H7 (cell line): ENCODE data around the gene PRPF40A. TPM values are rescaled to one million over a fixed set of nuclear protein-coding genes. Genes with fewer than 3 reads are reported as not detected.

Experiments
- DNase-seq: peaks from one replicate; pipeline ENCODE4 v3.0.0; 2012
- H3K27me3 ChIP-seq: 2 replicates; pipeline ENCODE4 v1.6.0; 2011; ENCODE audit warnings: mild to moderate bottlenecking, low read length; ENCODE audit not compliant: control insufficient read depth, insufficient read depth
- H3K36me3 ChIP-seq: replicated peaks from 2 replicates; pipeline ENCODE4 v1.5.1; 2011; ENCODE audit warnings: low read length; ENCODE audit not compliant: control insufficient read depth, insufficient read depth
- H3K4me3 ChIP-seq: 2 replicates; pipeline ENCODE4 v1.5.1; 2011; ENCODE audit warnings: low read depth, mild to moderate bottlenecking, control low read depth, low read length, moderate library complexity; ENCODE audit not compliant: insufficient read depth
- total RNA-seq: library from RNA; depleted of rRNA; stranded (reverse); fragments of >200 nt; shearing (Covaris generic); gene quantifications from 2 replicates; pipeline ENCODE4 v1.2.3, GENCODE V29; 2014

Gene PRPF40A
- total RNA-seq, 1 experiment from 2014 or later, result 157 TPM

- H3K4me3 ChIP-seq, result no peak overlapping the region
- no peak for DNase-seq
- peaks cover 4% of the 10 kb centered on the region for H3K36me3 ChIP-seq
- no peaks in the 10 kb centered on the region for H3K27me3 ChIP-seq
Measured at GRCh38 chr2:152696476-152696875, 20.8 kb downstream of the PRPF40A start.

DNA sequence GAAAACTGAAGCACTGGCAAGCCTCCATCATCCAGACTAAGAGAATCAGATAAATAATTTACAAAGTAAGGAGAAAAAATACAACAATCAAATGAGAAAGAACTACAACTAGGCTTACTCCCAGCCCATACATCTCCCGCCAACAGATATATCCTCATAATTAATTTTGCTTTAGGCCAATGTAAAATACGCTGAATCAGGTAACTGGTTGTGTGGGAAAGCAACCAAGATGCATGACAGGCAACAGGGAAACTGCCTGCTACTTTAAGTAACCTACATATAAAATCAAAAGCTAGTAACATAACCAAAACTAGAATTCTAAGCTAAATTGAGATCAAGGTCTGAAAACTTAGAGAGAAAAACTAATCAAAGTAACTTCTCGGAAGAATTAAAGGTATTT, 21.5 kb downstream of the PRPF40A start:
- peaks cover 4% of the 10 kb centered on the region for H3K36me3 ChIP-seq
- H3K4me3 ChIP-seq, result no peak overlapping the region

DNA sequence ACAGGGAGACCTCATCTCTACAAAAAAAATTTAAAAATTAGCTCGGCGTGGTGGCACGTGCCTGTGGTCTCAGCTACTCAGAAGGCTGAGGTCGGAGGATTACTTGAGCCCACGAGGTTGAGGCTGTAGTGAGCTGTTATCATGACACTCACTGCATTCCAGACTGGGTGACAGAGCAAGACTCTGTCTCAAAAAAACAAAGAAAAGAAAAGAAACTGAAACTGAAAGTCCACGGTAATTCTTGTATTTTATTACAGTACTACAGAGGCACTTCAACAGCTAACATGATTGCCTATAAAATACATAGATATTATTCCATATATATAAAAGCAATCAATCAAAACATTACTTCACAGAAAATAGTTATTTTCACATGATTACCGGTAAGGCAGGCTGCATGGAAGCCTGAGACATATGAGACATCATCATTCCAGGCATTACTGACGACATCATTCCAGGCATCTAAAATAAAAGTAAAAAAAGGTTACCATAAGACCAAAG, 23.1 kb downstream of the PRPF40A start:
- no peaks in the 10 kb centered on the region for H3K27me3 ChIP-seq
- no peak overlapping the region for H3K4me3 ChIP-seq
- peaks cover 4% of the 10 kb centered on the region for H3K36me3 ChIP-seq
- no peak for DNase-seq

More for the DNA sequence above, 21.5 kb downstream of the PRPF40A start:
- no peak for DNase-seq
- H3K27me3 ChIP-seq, result no peaks in the 10 kb centered on the region

- H3K27me3 ChIP-seq, result no peaks in the 10 kb centered on the region
- DNase-seq, result no peak
- H3K4me3 ChIP-seq, result no peak overlapping the region
- H3K36me3 ChIP-seq, result peaks cover 4% of the 10 kb centered on the region
Measured at GRCh38 chr2:152693033-152693432, 24.2 kb downstream of the PRPF40A start.

DNA sequence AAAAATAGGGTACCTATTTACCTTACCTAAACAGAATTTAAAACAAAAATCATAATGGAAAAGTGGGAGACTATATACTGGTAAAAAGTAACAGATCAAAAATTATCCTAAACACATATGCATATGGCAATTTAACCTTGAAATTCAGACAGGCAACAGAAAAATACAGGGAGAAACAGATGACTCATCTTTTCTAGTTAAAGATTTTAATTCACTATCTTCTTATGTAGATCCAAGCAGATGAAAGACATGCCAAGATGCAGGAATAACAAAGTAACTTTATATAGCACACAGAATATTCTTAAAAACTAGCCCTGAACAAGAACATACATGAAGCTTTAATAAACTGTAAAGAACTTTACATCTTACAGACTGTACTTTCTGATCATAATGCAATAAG, 30.9 kb downstream of the PRPF40A start:
- Histone ChIP-seq H3K27me3 (no peaks in the 10 kb centered on the region), H3K4me3 (no peak overlapping the region), H3K36me3 (no peaks in the 10 kb centered on the region; the same call in 1 of the 2 replicates)
- no peak for DNase-seq

DNA sequence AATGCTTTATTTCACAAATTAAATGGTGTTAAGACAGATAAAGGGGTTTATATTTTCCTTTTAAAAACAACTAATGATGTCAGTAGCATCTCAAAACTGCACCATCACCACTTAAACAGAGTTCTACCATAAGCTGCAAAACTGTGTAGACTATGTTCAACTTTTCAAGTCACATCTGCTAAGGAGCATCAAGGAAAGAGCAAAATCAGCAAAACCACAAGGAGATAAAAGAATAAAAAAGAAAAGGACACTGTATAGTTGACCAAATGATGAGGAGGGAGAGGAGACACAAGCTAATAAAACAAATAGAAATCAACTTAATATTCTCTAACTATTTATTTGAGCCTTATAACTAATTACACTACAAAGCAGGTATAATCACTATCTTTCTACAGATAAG, 33.9 kb downstream of the PRPF40A start:
- no peak for DNase-seq
- Histone ChIP-seq H3K27me3 (no peaks in the 10 kb centered on the region), H3K36me3 (peaks cover 1% of the 10 kb centered on the region)

GRCh38 chr2:152682663-152683062, 34.6 kb downstream of the PRPF40A start:
- no peak for DNase-seq
- H3K36me3 ChIP-seq, result peaks cover 1% of the 10 kb centered on the region
- H3K4me3 ChIP-seq, result no peak overlapping the region
- no peaks in the 10 kb centered on the region for H3K27me3 ChIP-seq

More for the DNA sequence above, 33.9 kb downstream of the PRPF40A start:
- no peak overlapping the region for H3K4me3 ChIP-seq

- Histone ChIP-seq H3K27me3 (no peaks in the 10 kb centered on the region), H3K36me3 (peaks cover 13% of the 10 kb centered on the region)
- DNase-seq, result no peak
Measured at GRCh38 chr2:152678808-152679207, 38.5 kb downstream of the PRPF40A start.

DNA sequence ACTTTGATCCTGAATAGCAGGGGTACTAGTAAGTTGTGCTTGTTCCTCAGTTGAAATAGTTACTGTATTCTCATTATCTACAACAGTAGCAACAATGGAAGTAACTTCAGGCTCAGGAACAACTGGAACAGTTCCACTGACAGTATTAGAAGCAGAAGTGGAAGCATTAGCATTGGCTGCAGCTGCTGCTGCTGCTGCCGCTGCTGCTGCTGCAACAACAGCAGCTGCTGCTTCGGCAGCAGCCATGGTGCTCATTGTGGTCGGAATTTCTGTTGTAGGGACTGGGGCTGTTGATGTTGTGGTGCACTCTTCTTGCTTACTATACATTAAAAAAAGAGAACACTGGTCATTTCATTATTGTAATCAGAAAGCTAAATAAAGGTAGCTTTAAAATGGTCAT, 40.8 kb downstream of the PRPF40A start:
- no peak for DNase-seq
- no peaks in the 10 kb centered on the region for H3K27me3 ChIP-seq
- H3K4me3 ChIP-seq, result no peak overlapping the region
- peaks cover 18% of the 10 kb centered on the region for H3K36me3 ChIP-seq

More at GRCh38 chr2:152678808-152679207, 38.5 kb downstream of the PRPF40A start:
- H3K4me3 ChIP-seq, result no peak overlapping the region

DNA sequence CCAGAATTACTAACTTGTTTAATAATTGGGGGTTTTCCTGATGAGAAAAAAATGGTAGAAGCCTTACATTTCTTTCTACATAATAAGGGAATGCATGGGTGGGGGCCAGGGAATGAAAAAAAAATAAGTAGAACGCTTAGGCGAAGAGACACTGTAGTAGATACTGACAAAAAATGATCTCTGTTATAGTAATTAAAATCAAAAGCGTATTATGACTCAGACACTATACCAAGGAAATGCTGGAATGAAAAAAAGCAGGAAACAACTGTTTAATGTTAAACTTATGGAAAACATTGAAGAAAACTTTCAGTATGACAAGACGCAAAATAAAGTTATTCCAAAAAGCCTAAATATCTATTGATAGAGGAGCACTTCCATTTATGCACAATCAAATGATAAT, 42.9 kb downstream of the PRPF40A start:
- Histone ChIP-seq H3K36me3 (peaks cover 18% of the 10 kb centered on the region), H3K27me3 (no peaks in the 10 kb centered on the region), H3K4me3 (no peak overlapping the region)
- DNase-seq, result no peak

GRCh38 chr2:152664725-152665124, 52.5 kb downstream of the PRPF40A start:
- no peak for DNase-seq
- no peaks in the 10 kb centered on the region for H3K27me3 ChIP-seq
- peaks cover 22% of the 10 kb centered on the region for H3K36me3 ChIP-seq
- H3K4me3 ChIP-seq, result no peak overlapping the region

DNA sequence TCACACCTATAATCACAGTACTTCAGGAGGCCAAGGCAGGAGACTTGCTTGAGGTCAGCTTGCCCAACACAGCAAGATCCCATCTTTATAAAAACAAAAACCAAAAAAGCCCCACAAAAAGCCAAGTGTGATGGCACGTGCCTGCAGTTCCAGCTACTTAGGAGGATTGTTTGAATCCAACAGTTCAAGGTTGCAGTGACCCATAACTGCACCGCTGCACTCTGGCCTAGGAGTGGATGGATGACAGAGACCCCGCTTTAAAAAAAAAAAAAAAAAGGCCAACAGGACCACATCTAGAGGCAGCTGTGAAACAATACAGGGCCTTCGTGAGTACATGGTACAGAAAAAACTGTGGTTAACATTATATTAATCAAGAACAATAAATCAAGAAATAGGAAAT, 56.2 kb downstream of the PRPF40A start:
- Histone ChIP-seq H3K4me3 (no peak overlapping the region), H3K27me3 (no peaks in the 10 kb centered on the region), H3K36me3 (peaks cover 30% of the 10 kb centered on the region)
- DNase-seq, result no peak

GRCh38 chr2:152658221-152658620, 59.0 kb downstream of the PRPF40A start:
- Histone ChIP-seq H3K4me3 (no peak overlapping the region), H3K36me3 (peaks cover 26% of the 10 kb centered on the region), H3K27me3 (no peaks in the 10 kb centered on the region)
- DNase-seq, result no peak

DNA sequence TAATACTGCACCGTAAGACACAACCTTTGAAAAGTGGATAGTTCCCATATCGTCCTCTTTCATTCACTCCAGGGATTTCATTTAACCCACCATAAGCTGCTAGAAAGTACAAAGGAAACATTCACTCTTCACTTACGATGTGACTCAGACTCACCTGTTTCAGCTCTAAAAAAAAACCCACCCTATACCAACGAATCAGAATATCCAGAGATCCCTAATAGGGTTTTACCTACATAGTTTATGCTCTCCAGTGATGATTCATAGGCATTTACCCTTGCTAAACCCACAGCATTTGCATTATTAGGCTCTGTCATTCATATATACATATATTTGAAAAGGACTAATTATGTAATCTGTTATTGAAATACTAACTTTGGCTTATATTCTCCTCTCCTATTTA, 60.2 kb downstream of the PRPF40A start:
- H3K36me3 ChIP-seq, result peaks cover 22% of the 10 kb centered on the region
- no peak overlapping the region for H3K4me3 ChIP-seq
- H3K27me3 ChIP-seq, result no peaks in the 10 kb centered on the region
- no peak for DNase-seq

- Histone ChIP-seq H3K27me3 (no peaks in the 10 kb centered on the region), H3K4me3 (no peak overlapping the region), H3K36me3 (peaks cover 21% of the 10 kb centered on the region)
- no peak for DNase-seq
Measured at GRCh38 chr2:152655880-152656279, 61.4 kb downstream of the PRPF40A start.

DNA sequence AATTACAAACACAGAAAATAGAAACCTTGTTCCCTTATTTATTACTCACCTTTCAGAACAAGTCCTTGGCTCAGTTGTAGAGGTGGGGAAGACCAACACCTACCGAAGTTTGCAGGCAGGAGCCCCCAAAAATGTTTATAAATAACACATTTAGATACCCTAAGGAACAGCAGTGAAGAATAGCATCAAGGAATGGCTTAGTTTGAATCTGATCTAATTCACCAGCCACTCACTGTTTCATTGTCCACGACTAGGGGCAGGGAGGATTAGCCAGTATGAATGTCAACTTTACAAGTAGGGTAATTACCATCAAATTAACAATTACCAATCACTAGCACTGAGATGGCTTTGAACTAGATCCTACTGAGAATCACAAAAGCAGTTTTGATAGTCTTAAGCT, 65.4 kb downstream of the PRPF40A start:
- H3K36me3 ChIP-seq, result peaks cover 6% of the 10 kb centered on the region
- no peak for DNase-seq
- H3K4me3 ChIP-seq, result no peak overlapping the region
- H3K27me3 ChIP-seq, result no peaks in the 10 kb centered on the region
